Muscle of leg (tissue), 16 donors: ENCODE data around the gene CSRP3. TPM values are rescaled to one million over a fixed set of nuclear protein-coding genes. Genes with fewer than 3 reads are reported as not detected.

Experiments used
- DNase-seq: peaks from one replicate; pipeline ENCODE4 v3.0.0; 2013
- H3K27ac ChIP-seq: one replicate; pipeline ENCODE4 v1.5.1; 2013; ENCODE audit warnings: mild to moderate bottlenecking, low read length, control low read depth
- H3K27me3 ChIP-seq: one replicate; pipeline ENCODE4 v1.6.1; 2013; ENCODE audit warnings: low read length; ENCODE audit not compliant: control insufficient read depth, insufficient read depth
- H3K36me3 ChIP-seq: one replicate; pipeline ENCODE4 v1.6.1; 2013; ENCODE audit warnings: low read length; ENCODE audit not compliant: control insufficient read depth, insufficient read depth
- H3K4me1 ChIP-seq: one replicate; pipeline ENCODE4 v1.6.1; 2013; ENCODE audit warnings: low read length; ENCODE audit not compliant: control insufficient read depth, insufficient read depth
- H3K4me3 ChIP-seq: one replicate; pipeline ENCODE4 v1.5.1; 2013; ENCODE audit warnings: low read length, control low read depth
- H3K9me3 ChIP-seq: replicated peaks from 2 replicates; pipeline ENCODE4 v1.6.1; 2013; ENCODE audit warnings: low read depth, low read length; ENCODE audit not compliant: control insufficient read depth
- WGBS: methylation state at CpG from one replicate; pipeline ENCODE4 v1.1.5; 2013; ENCODE audit warnings: missing lambda C conversion rate; ENCODE audit not compliant: insufficient coverage; 5-methylcytosine and 5-hydroxymethylcytosine counted together
- long read RNA-seq, 11 donors: transcript quantifications; one replicate each; lab custom pipeline, GENCODE V29; 2026
- polyA plus RNA-seq, 8 donors: library from polyadenylated mRNA; unstranded; fragments of 120-200 nt; gene quantifications; one replicate each; pipeline versions ENCODE4 v1.2.1 to v1.2.3, GENCODE V29; 2013; ENCODE audit warnings: inconsistent platforms in 1 of 8, low replicate concordance in 1 of 8; ENCODE audit not compliant: insufficient read length in 8 of 8, insufficient read depth in 1 of 8
- total RNA-seq: library from RNA; stranded (reverse); fragments of 120-200 nt; gene quantifications from one replicate; pipeline ENCODE4 v1.2.4, GENCODE V29; 2013

The CSRP3 gene
- 570 TPM for total RNA-seq
- polyA plus RNA-seq, result 100 to 1,000 TPM; 412 to 714 (median 619) TPM
- long read RNA-seq, donor 1, transcript CSRP3-201 (6 exons, 971 nt), result major isoform, 108 of 156 reads
- long read RNA-seq, donor 1, partial matches to known transcripts, result 45 of 156 reads
- long read RNA-seq, donor 1, other reads (novel, unspliced or antisense), result 0 of 156 reads
- long read RNA-seq, donor 2, transcript CSRP3-201 (6 exons, 971 nt), result major isoform, 25 of 35 reads
- long read RNA-seq, donor 2, partial matches to known transcripts, result 9 of 35 reads
- long read RNA-seq, donor 2, other reads (novel, unspliced or antisense), result 0 of 35 reads
- long read RNA-seq, donor 3, transcript CSRP3-201 (6 exons, 971 nt), result major isoform, 154 of 243 reads
- long read RNA-seq, donor 3, partial matches to known transcripts, result 86 of 243 reads
- long read RNA-seq, donor 3, other reads (novel, unspliced or antisense), result 0 of 243 reads
- long read RNA-seq, donor 4, transcript CSRP3-201 (6 exons, 971 nt), result major isoform, 148 of 214 reads
- long read RNA-seq, donor 4, partial matches to known transcripts, result 58 of 214 reads
- long read RNA-seq, donor 4, other reads (novel, unspliced or antisense), result 0 of 214 reads
- long read RNA-seq, donor 5, transcript CSRP3-206 (5 exons, 735 nt), result minor isoform, 5 of 667 reads
- long read RNA-seq, donor 5, transcript CSRP3-201 (6 exons, 971 nt), result major isoform, 454 of 667 reads
- long read RNA-seq, donor 5, partial matches to known transcripts, result 195 of 667 reads
- long read RNA-seq, donor 5, other reads (novel, unspliced or antisense), result 9 of 667 reads
- long read RNA-seq, donor 6, transcript CSRP3-206 (5 exons, 735 nt), result minor isoform, 10 of 566 reads
- long read RNA-seq, donor 6, transcript CSRP3-201 (6 exons, 971 nt), result major isoform, 352 of 566 reads
- long read RNA-seq, donor 6, partial matches to known transcripts, result 196 of 566 reads
- long read RNA-seq, donor 6, other reads (novel, unspliced or antisense), result 6 of 566 reads
- long read RNA-seq, donor 7, transcript CSRP3-206 (5 exons, 735 nt), result minor isoform, 5 of 551 reads
- long read RNA-seq, donor 7, transcript CSRP3-204 (4 exons, 890 nt), result minor isoform, 6 of 551 reads
- long read RNA-seq, donor 7, transcript CSRP3-201 (6 exons, 971 nt), result major isoform, 345 of 551 reads
- long read RNA-seq, donor 7, partial matches to known transcripts, result 188 of 551 reads
- long read RNA-seq, donor 7, other reads (novel, unspliced or antisense), result 5 of 551 reads
- long read RNA-seq, donor 8, transcript CSRP3-201 (6 exons, 971 nt), result major isoform, 179 of 311 reads
- long read RNA-seq, donor 8, partial matches to known transcripts, result 119 of 311 reads
- long read RNA-seq, donor 8, other reads (novel, unspliced or antisense), result 8 of 311 reads
- long read RNA-seq, donor 9, transcript CSRP3-204 (4 exons, 890 nt), result minor isoform, 5 of 388 reads
- long read RNA-seq, donor 9, transcript CSRP3-201 (6 exons, 971 nt), result major isoform, 262 of 388 reads
- long read RNA-seq, donor 9, partial matches to known transcripts, result 112 of 388 reads
- long read RNA-seq, donor 9, other reads (novel, unspliced or antisense), result 7 of 388 reads
- long read RNA-seq, donor 10, transcript CSRP3-203 (5 exons, 1,009 nt), result minor isoform, 6 of 695 reads
- long read RNA-seq, donor 10, transcript CSRP3-201 (6 exons, 971 nt), result major isoform, 391 of 695 reads
- long read RNA-seq, donor 10, transcript CSRP3-204 (4 exons, 890 nt), result minor isoform, 10 of 695 reads
- long read RNA-seq, donor 10, transcript CSRP3-206 (5 exons, 735 nt), result minor isoform, 7 of 695 reads
- long read RNA-seq, donor 10, partial matches to known transcripts, result 269 of 695 reads
- long read RNA-seq, donor 10, other reads (novel, unspliced or antisense), result 12 of 695 reads
- long read RNA-seq, donor 11, transcript CSRP3-201 (6 exons, 971 nt), result major isoform, 267 of 436 reads
- long read RNA-seq, donor 11, transcript CSRP3-204 (4 exons, 890 nt), result minor isoform, 5 of 436 reads
- long read RNA-seq, donor 11, transcript CSRP3-206 (5 exons, 735 nt), result minor isoform, 6 of 436 reads
- long read RNA-seq, donor 11, partial matches to known transcripts, result 153 of 436 reads
- long read RNA-seq, donor 11, other reads (novel, unspliced or antisense), result 5 of 436 reads

DNA sequence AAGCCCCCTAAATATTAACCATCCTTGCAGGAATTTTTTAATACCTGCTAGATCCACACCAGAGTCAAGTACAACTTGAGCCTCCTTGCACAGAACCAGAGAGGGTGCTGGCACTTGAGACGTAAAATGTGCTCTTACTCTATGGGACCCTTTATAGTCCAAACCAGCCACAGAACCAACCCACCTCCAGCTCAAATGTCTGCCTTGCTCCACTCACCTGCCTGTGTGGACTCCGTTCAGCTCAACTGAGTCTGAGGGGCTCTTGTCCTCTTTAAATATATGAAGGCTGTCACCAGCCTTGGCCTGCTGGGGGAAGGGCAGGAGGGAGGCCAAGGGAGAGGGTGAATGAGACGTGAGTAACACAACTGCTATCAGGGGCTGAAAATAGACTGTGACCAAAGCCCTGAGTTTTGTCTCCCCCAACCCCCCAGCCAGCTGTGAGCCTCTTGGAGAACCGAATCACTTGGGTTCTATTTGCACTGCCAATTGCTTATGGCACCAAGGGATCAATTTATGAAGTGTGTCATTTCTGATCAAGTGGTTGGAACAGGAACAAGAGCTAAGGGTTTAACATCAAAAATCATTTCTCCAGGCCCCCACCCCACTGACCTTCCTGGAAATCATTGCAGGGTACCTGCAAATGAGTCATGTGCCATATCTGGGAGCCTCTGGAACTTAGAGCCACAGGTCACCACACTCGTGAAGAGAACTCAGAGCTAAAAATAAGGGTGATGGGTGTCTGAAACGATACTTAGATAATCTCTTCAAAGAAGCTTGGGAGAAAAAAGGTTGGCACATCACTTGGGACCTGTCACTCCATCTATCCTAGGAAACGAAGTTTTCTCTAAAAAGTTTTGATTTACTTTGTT is at the start of gene CSRP3:
Gene CSRP3 (minus strand): TSS at position 247 of the 869 bp plus-strand sequence. CDS start 9,535 bp downstream, outside the sequence.
- DNase-seq, result peak; percentile 74
- no peaks in the 10 kb centered on the region for H3K27me3 ChIP-seq
- H3K9me3 ChIP-seq, result no peaks in the 10 kb centered on the region
- peak within 1 kb of the TSS; percentile 43 for H3K4me3 ChIP-seq
- peak within 1 kb of the TSS; percentile 86 for H3K27ac ChIP-seq
- peaks cover 13% of the 10 kb centered on the region for H3K4me1 ChIP-seq
- no peaks in the 10 kb centered on the region for H3K36me3 ChIP-seq
- WGBS, result 62% methylated on average over 2 of the region's 7 CpGs

GRCh38 chr11:19251577-19251976 is 49.8 kb upstream of the CSRP3 start:
- DNase-seq, result no peak
- Histone ChIP-seq H3K9me3 (no peaks in the 10 kb centered on the region), H3K27ac (no peak overlapping the region), H3K36me3 (no peaks in the 10 kb centered on the region), H3K27me3 (no peaks in the 10 kb centered on the region), H3K4me1 (no peaks in the 10 kb centered on the region), H3K4me3 (no peak overlapping the region)

GRCh38 chr11:19246816-19247215 is 45.0 kb upstream of the CSRP3 start:
- Histone ChIP-seq H3K4me3 (no peak overlapping the region), H3K4me1 (peaks cover 9% of the 10 kb centered on the region), H3K27ac (no peak overlapping the region), H3K9me3 (no peaks in the 10 kb centered on the region), H3K27me3 (peaks cover 16% of the 10 kb centered on the region), H3K36me3 (no peaks in the 10 kb centered on the region)
- no CpG with 5 or more reads among the region's 1 CpG for WGBS
- no peak for DNase-seq

DNA sequence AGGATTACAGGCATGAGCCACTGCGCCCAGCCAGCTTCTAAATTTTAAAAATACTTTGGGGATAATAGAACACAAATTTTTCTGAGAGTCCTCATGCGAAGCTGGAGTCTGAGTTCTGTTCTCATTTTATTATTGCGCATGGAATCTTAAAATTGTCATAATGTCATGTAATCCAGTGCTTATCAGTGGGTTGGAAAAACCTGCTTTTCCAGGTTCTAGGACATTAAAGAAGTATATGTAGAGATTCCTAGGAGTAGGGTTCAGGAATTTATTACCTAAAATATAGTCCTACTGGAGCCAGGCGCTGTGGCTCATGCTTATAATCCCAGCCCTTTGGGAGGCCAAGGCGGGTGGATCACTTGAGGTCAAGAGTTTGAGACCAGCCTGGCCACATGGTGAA is 43.6 kb upstream of the CSRP3 start:
- WGBS, result 100% methylated on average over 2 of the region's 5 CpGs
- Histone ChIP-seq H3K9me3 (no peaks in the 10 kb centered on the region), H3K4me1 (peaks cover 12% of the 10 kb centered on the region), H3K36me3 (no peaks in the 10 kb centered on the region), H3K27ac (no peak overlapping the region), H3K4me3 (no peak overlapping the region), H3K27me3 (peaks cover 20% of the 10 kb centered on the region)
- DNase-seq, result no peak

- H3K36me3 ChIP-seq, result no peaks in the 10 kb centered on the region
- WGBS, result 79% methylated on average over 2 of the region's 2 CpGs
- H3K27me3 ChIP-seq, result peaks cover 20% of the 10 kb centered on the region
- peaks cover 12% of the 10 kb centered on the region for H3K4me1 ChIP-seq
- DNase-seq, result no peak
- H3K27ac ChIP-seq, result no peak overlapping the region
- H3K9me3 ChIP-seq, result no peaks in the 10 kb centered on the region
- no peak overlapping the region for H3K4me3 ChIP-seq
Measured at GRCh38 chr11:19244621-19245020, 42.8 kb upstream of the CSRP3 start.

DNA sequence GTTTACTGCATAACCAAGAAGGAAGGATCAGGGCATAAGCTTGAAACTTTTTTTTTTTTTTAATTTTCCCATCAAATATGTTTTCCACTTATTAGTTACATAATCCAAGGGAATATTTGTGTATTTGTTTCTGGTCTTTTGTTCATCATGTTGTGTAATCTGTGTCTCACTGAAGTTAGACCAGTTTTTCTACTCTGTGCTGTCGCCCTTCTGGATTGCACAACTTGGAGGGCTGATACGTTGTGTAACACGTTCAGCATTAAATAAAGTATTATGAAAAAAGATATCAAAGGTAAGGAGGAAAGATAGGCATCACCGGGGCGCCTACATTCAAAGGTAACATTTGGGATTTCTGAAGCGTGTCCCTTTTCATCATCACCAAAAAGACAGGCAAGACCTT is 42.3 kb upstream of the CSRP3 start:
- peaks cover 12% of the 10 kb centered on the region for H3K4me1 ChIP-seq
- no peaks in the 10 kb centered on the region for H3K9me3 ChIP-seq
- H3K27me3 ChIP-seq, result peaks cover 20% of the 10 kb centered on the region
- no peak for DNase-seq
- no peak overlapping the region for H3K4me3 ChIP-seq
- WGBS, result no CpG with 5 or more reads among the region's 6 CpGs
- H3K36me3 ChIP-seq, result no peaks in the 10 kb centered on the region
- no peak overlapping the region for H3K27ac ChIP-seq

GRCh38 chr11:19243613-19244012 is 41.8 kb upstream of the CSRP3 start:
- H3K36me3 ChIP-seq, result no peaks in the 10 kb centered on the region
- H3K27me3 ChIP-seq, result peaks cover 20% of the 10 kb centered on the region

DNA sequence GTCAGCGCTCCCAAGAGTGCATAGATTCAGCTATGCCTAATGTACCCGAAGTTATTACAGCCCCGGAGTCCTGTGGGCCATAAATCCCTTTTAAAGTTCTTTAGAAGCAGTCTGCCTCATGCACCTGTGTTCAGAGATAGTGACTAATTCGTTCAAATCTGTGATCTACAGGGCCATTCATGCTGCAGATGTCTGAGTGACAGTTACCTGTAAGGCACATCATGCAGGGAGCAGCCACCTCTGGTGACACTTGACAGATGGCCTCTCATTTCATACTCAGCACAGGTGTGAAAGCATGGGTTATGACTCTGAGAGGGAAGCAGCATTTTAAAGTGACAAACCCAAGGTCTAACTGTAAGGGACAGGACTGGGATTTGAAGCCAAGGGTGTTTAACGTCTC is 41.4 kb upstream of the CSRP3 start:
- WGBS, result 73% methylated on average over 5 of the region's 5 CpGs
- no peaks in the 10 kb centered on the region for H3K36me3 ChIP-seq
- peaks cover 12% of the 10 kb centered on the region for H3K4me1 ChIP-seq
- H3K4me3 ChIP-seq, result no peak overlapping the region
- H3K27me3 ChIP-seq, result peaks cover 20% of the 10 kb centered on the region
- H3K27ac ChIP-seq, result no peak overlapping the region
- H3K9me3 ChIP-seq, result no peaks in the 10 kb centered on the region
- no peak for DNase-seq

More at GRCh38 chr11:19243613-19244012, 41.8 kb upstream of the CSRP3 start:
- DNase-seq, result no peak
- Histone ChIP-seq H3K9me3 (no peaks in the 10 kb centered on the region), H3K4me1 (peaks cover 12% of the 10 kb centered on the region), H3K27ac (no peak overlapping the region), H3K4me3 (no peak overlapping the region)
